ENCODE results near the gene HOXA5.

Gene HOXA5

DNA sequence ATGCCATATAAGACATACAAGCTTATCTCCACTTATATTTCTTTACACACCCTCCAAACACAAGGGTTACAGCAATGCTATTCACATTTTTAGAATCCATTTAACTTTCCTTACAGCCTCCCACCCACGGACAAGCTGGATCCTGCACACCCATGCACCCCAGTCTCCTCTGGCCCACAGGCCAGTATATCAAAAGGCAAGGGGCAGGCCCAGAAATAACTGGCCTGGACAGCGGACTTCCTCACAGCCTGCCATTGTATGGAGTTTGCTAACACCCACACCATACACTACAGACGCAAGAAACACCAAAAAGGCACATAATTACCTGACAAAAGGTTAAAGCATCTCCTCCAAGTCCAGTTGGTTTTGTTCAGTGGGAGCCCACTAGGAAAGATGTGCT lies 24.9 kb downstream of the HOXA5 start:
- Histone ChIP-seq H3K36me3 (ENCODE audit: control insufficient read depth, insufficient read depth, low read length) (no peaks in the 10 kb centered on the region), H3K4me3 (ENCODE audit: low read depth, low read length) (peak overlapping the region; percentile 47; the same call in 1 of the 2 replicates), H3K27me3 (ENCODE audit: control insufficient read depth, insufficient read depth, low read length) (peaks cover 98% of the 10 kb centered on the region), H3K4me1 (ENCODE audit: control insufficient read depth, insufficient read depth, low read length) (peaks cover 27% of the 10 kb centered on the region; the same call in 1 of the 2 replicates), H3K27ac (ENCODE audit: low read depth, low read length) (no peak overlapping the region), H3K9ac (ENCODE audit: low read length) (peak overlapping the region; percentile 47), H3K9me3 (ENCODE audit: control insufficient read depth, insufficient read depth, low read depth, low read length) (no peaks in the 10 kb centered on the region)

GRCh38 chr7:27117887-27118491 lies 25.5 kb downstream of the HOXA5 start:
- Histone ChIP-seq H3K27me3 (ENCODE audit: control insufficient read depth, insufficient read depth, low read length) (peaks cover 98% of the 10 kb centered on the region), H3K36me3 (ENCODE audit: control insufficient read depth, insufficient read depth, low read length) (no peaks in the 10 kb centered on the region)

DNA sequence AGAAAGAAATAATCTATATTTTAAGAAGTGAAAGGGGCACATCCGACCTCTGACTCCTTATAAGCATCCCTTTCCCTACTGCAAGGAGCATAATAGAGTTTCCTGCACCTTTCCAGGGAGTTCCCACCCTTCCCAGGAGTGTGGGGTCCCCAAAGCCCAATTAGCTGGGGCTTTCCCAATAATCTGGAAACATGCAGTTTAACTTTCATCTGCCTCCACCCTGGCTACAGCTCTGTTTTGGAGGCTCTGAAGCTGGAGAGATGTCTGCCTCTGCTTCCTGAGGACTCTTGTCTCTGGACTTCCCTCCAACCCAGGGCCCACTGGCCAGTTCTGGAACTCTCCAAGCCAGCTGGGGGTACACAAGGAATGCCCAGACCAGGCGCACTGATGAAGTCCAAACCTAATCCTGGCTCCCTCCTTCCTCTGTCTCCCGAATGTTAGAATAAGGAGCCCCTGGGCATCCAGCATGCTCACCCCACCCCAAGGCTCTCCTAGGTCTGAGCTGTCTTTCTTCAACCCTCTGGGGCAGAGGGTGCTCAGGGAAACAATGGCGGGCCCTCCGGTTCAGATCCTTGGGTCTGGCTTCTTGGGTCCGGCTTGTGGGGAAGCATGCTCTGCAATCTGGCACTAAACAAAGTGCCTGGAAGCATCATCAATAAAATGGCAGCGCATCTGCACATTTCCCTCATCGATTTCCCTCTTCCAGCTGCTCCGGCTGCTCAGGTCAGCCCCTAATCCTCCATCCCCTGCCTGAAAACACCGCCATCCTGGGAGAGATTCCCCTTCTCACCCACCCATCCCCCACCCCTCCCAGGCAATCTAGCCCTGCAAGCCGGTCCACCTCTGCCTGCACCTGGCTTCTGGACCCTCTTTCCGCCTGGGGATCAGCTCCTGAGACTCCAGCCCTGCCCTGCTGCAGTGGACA lies 26.3 kb downstream of the HOXA5 start:
- peaks cover 20% of the 10 kb centered on the region; the same call in 1 of the 2 replicates for H3K4me1 ChIP-seq (ENCODE audit: control insufficient read depth, insufficient read depth, low read length)

More at GRCh38 chr7:27117887-27118491, 25.5 kb downstream of the HOXA5 start:
- no peaks in the 10 kb centered on the region for H3K9me3 ChIP-seq (ENCODE audit: control insufficient read depth, insufficient read depth, low read depth, low read length)
- H3K9ac ChIP-seq (ENCODE audit: low read length), result peak overlapping the region; percentile 47
- H3K4me1 ChIP-seq (ENCODE audit: control insufficient read depth, insufficient read depth, low read length), result peaks cover 25% of the 10 kb centered on the region; the same call in 1 of the 2 replicates
- no peak overlapping the region for H3K27ac ChIP-seq (ENCODE audit: low read depth, low read length)
- H3K4me3 ChIP-seq (ENCODE audit: low read depth, low read length), result peak overlapping the region; percentile 47; the same call in 1 of the 2 replicates

DNA sequence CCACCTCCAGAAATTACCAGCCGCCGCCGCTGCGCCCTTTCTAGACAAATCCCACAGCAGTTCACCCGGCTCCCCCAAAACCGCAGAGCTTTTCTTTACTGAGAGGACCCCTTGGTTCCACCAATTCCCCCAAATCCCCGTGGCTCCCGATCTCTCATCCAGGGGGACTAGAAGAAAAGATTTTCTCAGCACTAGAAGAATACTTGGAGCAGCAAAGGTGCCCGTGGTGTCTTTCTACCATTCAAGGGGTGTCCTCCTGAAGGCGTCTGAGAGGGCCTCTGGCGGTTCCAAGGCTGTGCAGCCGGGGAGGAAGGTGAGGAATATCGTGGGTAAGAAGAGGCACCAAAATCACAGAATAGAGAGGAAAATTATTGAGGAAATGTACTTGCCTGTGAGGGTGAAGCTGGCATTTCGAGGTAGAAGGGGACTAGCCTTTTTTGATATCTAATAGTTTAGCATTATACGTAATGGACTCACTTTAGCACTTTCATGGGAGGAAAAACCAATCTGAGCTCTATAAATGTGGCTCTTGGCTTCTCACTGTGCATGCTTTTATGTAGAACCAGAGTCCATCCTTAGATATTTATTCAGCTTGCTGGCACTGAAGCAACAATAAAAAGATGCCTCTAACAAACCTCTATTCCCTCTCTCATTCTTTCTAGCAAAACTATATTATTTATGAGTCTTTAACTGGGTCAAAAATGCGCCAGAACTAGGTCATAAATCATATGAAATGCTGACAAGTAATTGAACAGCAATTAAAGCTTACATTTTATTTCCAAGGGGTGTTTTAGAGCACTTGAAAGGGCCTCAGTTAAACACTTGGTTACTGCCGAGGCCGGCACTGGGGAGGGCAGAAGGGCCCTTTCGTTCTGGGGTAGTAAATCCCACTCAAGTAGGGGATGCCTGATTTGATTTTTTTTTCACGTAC lies 27.2 kb downstream of the HOXA5 start:
- peak overlapping the region; percentile 47; the same call in 1 of the 2 replicates for H3K4me3 ChIP-seq (ENCODE audit: low read depth, low read length)
- H3K4me1 ChIP-seq (ENCODE audit: control insufficient read depth, insufficient read depth, low read length), result peaks cover 18% of the 10 kb centered on the region; the same call in 1 of the 2 replicates
- H3K9me3 ChIP-seq (ENCODE audit: control insufficient read depth, insufficient read depth, low read depth, low read length), result no peaks in the 10 kb centered on the region
- peaks cover 98% of the 10 kb centered on the region for H3K27me3 ChIP-seq (ENCODE audit: control insufficient read depth, insufficient read depth, low read length)
- no peaks in the 10 kb centered on the region for H3K36me3 ChIP-seq (ENCODE audit: control insufficient read depth, insufficient read depth, low read length)
- peak overlapping the region; percentile 79 for H3K9ac ChIP-seq (ENCODE audit: low read length)
- H3K27ac ChIP-seq (ENCODE audit: low read depth, low read length), result no peak overlapping the region

More for the DNA sequence above, 26.3 kb downstream of the HOXA5 start:
- peaks cover 98% of the 10 kb centered on the region for H3K27me3 ChIP-seq (ENCODE audit: control insufficient read depth, insufficient read depth, low read length)
- H3K9me3 ChIP-seq (ENCODE audit: control insufficient read depth, insufficient read depth, low read depth, low read length), result no peaks in the 10 kb centered on the region
- H3K36me3 ChIP-seq (ENCODE audit: control insufficient read depth, insufficient read depth, low read length), result no peaks in the 10 kb centered on the region
- peak overlapping the region; percentile 47; the same call in 1 of the 2 replicates for H3K4me3 ChIP-seq (ENCODE audit: low read depth, low read length)
- peak overlapping the region; percentile 56 for H3K9ac ChIP-seq (ENCODE audit: low read length)
- H3K27ac ChIP-seq (ENCODE audit: low read depth, low read length), result no peak overlapping the region

- H3K4me3 ChIP-seq (ENCODE audit: low read depth, low read length), result peak overlapping the region; percentile 47
- H3K27ac ChIP-seq (ENCODE audit: low read depth, low read length), result no peak overlapping the region
- peaks cover 19% of the 10 kb centered on the region; the same call in 1 of the 2 replicates for H3K4me1 ChIP-seq (ENCODE audit: control insufficient read depth, insufficient read depth, low read length)
- no peaks in the 10 kb centered on the region for H3K9me3 ChIP-seq (ENCODE audit: control insufficient read depth, insufficient read depth, low read depth, low read length)
- H3K9ac ChIP-seq (ENCODE audit: low read length), result peak overlapping the region; percentile 79
- no peaks in the 10 kb centered on the region for H3K36me3 ChIP-seq (ENCODE audit: control insufficient read depth, insufficient read depth, low read length)
- peaks cover 98% of the 10 kb centered on the region for H3K27me3 ChIP-seq (ENCODE audit: control insufficient read depth, insufficient read depth, low read length)
Measured at GRCh38 chr7:27115221-27116026, 28.1 kb downstream of the HOXA5 start.

DNA sequence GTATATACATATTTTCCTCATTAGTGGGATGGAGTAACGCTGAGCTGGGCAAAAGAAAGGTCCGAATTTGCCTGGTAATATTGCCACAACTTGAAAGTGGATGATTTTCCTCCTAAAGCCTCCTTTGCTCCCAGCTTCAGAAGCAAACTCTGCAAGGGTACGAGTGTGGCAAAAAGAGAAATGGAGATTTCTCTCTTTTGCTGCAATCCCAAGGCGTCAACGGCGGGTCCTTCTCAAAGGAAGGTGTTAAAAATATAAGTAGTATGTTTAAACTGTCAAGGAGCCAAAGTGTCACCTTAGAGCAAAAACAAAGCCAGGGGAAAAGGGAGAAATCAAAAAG lies 28.6 kb downstream of the HOXA5 start:
- Histone ChIP-seq H3K27ac (ENCODE audit: low read depth, low read length) (no peak overlapping the region), H3K4me3 (ENCODE audit: low read depth, low read length) (peak overlapping the region; percentile 24; the same call in 1 of the 2 replicates), H3K9ac (ENCODE audit: low read length) (no peak overlapping the region), H3K27me3 (ENCODE audit: control insufficient read depth, insufficient read depth, low read length) (peaks cover 98% of the 10 kb centered on the region), H3K9me3 (ENCODE audit: control insufficient read depth, insufficient read depth, low read depth, low read length) (no peaks in the 10 kb centered on the region), H3K36me3 (ENCODE audit: control insufficient read depth, insufficient read depth, low read length) (no peaks in the 10 kb centered on the region), H3K4me1 (ENCODE audit: control insufficient read depth, insufficient read depth, low read length) (peaks cover 21% of the 10 kb centered on the region; the same call in 1 of the 2 replicates)

GRCh38 chr7:27113991-27114769 lies 29.3 kb downstream of the HOXA5 start:
- Histone ChIP-seq H3K27me3 (ENCODE audit: control insufficient read depth, insufficient read depth, low read length) (peaks cover 98% of the 10 kb centered on the region), H3K9me3 (ENCODE audit: control insufficient read depth, insufficient read depth, low read depth, low read length) (no peaks in the 10 kb centered on the region), H3K27ac (ENCODE audit: low read depth, low read length) (no peak overlapping the region), H3K4me3 (ENCODE audit: low read depth, low read length) (peak overlapping the region; percentile 29; the same call in 1 of the 2 replicates), H3K36me3 (ENCODE audit: control insufficient read depth, insufficient read depth, low read length) (no peaks in the 10 kb centered on the region), H3K4me1 (ENCODE audit: control insufficient read depth, insufficient read depth, low read length) (peaks cover 21% of the 10 kb centered on the region; the same call in 1 of the 2 replicates), H3K9ac (ENCODE audit: low read length) (peak overlapping the region; percentile 21)

DNA sequence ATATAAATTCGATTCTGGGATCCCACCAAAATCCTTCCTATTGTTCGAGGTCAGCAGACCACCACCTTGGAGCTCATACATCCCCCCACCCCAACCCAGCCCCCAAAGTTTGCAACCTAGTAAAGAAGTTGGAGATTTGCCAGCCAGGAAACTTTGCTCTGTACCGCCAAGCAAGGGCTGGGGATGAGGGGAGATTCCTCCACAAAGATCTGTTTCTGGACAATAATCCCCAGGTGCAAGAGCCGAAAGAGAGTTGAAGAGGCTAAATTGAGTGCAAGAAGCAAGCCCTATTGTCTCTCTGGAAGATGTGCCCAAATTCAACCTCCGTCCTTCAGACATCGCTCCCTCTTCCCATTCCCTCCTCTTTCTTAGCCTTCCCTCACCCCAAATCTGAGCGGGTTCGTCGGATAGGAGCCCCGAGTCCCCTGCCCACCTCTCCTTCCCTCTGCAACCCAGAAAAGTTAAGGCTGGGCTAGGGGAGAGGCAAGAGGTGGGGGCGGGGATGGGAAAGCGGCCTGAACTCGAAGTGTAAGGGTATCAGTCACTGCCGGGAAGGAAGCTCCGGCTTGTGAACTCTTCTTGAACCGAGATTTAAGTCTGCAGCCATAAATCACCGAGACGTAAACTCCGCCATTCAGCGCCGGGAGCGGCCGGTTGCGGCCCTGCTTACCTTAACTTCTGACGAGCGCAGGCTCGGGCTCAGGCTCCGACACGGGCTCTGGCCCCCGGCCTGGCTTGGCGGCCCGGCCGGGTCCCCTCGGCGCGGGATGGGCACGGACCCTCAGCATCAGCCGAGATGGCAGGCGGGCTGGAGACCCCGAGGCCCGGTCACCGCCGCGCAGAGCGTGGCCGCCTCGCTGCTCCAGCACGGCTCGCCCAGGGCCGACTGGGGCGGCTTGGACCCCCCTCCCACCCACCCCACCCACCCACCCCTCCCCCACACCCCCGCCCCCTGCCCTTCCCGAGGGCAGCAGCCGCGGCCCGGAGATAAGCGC lies 30.2 kb downstream of the HOXA5 start:
- peaks cover 98% of the 10 kb centered on the region for H3K27me3 ChIP-seq (ENCODE audit: control insufficient read depth, insufficient read depth, low read length)
- no peaks in the 10 kb centered on the region for H3K9me3 ChIP-seq (ENCODE audit: control insufficient read depth, insufficient read depth, low read depth, low read length)
- peaks cover 21% of the 10 kb centered on the region; the same call in 1 of the 2 replicates for H3K4me1 ChIP-seq (ENCODE audit: control insufficient read depth, insufficient read depth, low read length)
- H3K27ac ChIP-seq (ENCODE audit: low read depth, low read length), result no peak overlapping the region
- H3K36me3 ChIP-seq (ENCODE audit: control insufficient read depth, insufficient read depth, low read length), result no peaks in the 10 kb centered on the region
- peak overlapping the region; percentile 54 for H3K4me3 ChIP-seq (ENCODE audit: low read depth, low read length)
- H3K9ac ChIP-seq (ENCODE audit: low read length), result peak overlapping the region; percentile 43
